GM10266 (cell line): Measurements from ENCODE around the gene NLGN4X.

Experiments
- DNase-seq: peaks from one replicate; pipeline ENCODE4 v3.0.0; 2012; ENCODE audit errors: extremely low spot score
- TF ChIP-seq, protein P1 (sequence below): IDR thresholded peaks from 2 replicates; pipeline ENCODE4 v1.5.1; 2012; ENCODE audit warnings: mild to moderate bottlenecking, low read depth; ENCODE audit not compliant: control insufficient read depth, insufficient read depth; ENCODE audit errors: missing control alignments

The NLGN4X gene

DNA sequence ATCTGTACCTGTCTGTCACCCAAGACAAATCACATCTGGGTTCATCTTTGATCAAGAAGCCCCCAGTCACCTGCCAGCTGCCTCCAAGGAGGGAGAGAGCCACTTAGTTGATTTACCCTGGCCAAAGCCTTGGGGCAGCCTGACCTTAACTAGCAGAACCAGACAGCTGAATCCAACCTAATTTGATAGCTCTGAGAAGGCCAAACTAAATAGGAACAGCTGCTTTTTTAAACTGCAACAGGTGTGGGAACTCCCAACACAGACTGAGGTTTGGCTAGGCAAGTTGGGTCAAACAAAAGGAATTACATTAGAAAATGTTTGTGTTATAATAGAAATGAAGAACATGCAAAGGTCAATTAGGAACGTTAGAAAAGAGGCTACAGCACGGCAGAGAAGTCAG lies 375.7 kb downstream of the NLGN4X start:
- no peak for DNase-seq

DNA sequence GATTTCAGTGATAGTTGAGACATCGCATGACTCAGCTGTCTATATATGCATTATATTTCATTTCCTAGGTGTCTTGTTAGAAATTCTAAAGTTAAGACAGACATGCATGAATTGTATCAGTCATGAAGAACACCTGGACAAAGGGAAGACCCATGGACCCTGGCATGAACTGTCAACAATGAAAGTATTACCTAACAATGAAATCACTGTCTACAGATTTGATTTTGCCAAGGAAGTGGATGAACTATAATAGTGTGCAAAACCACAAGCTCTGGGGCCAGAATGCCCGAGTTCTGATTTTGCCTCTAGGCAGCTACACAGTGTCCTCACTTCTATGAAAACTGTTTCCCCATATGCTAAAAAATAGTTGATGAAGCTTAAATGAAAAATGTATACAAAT lies 386.1 kb downstream of the NLGN4X start:
- TF ChIP-seq, protein P1, sequence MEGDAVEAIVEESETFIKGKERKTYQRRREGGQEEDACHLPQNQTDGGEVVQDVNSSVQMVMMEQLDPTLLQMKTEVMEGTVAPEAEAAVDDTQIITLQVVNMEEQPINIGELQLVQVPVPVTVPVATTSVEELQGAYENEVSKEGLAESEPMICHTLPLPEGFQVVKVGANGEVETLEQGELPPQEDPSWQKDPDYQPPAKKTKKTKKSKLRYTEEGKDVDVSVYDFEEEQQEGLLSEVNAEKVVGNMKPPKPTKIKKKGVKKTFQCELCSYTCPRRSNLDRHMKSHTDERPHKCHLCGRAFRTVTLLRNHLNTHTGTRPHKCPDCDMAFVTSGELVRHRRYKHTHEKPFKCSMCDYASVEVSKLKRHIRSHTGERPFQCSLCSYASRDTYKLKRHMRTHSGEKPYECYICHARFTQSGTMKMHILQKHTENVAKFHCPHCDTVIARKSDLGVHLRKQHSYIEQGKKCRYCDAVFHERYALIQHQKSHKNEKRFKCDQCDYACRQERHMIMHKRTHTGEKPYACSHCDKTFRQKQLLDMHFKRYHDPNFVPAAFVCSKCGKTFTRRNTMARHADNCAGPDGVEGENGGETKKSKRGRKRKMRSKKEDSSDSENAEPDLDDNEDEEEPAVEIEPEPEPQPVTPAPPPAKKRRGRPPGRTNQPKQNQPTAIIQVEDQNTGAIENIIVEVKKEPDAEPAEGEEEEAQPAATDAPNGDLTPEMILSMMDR = no peak
- DNase-seq = no peak

More for the DNA sequence above, 375.7 kb downstream of the NLGN4X start:
- TF ChIP-seq, protein P1 = no peak
